WTC11 (cell line): ENCODE measurements around the gene AJM1. TPM values are rescaled to one million over a fixed set of nuclear protein-coding genes. Genes with fewer than 3 reads are reported as not detected.

Source experiments
- ATAC-seq: fragments of 200-7000 bp; cut with Tn5 transposase; 2 replicates; pipeline ENCODE4 v1.10.0; 2021; ENCODE audit warnings: mild to moderate bottlenecking, moderate library complexity
- CTCF ChIA-PET: fragments of 300-600 bp; sonication (Branson Sonifier 250); formaldehyde crosslinking; loops from one replicate; lab custom pipeline; 2021; ENCODE audit warnings: antibody characterized with exemption; lab: Charles Lee
- POLR2A ChIA-PET: fragments of 350-600 bp; sonication (Branson Sonifier 250); formaldehyde crosslinking; loops from one replicate; lab custom pipeline; 2021; ENCODE audit warnings: antibody characterized with exemption; lab: Charles Lee
- DNase-seq: peaks from one replicate; pipeline ENCODE4 v3.0.0; 2021; ENCODE audit warnings: low spot score
- H3K27ac Mint-ChIP-seq: 2 replicates; pipeline ENCODE4 v1.8.0; 2021; ENCODE audit warnings: mixed read lengths
- H3K27me3 Mint-ChIP-seq: 2 replicates; pipeline ENCODE4 v1.8.0; 2021; ENCODE audit warnings: low read depth, mild to moderate bottlenecking, moderate library complexity, mixed read lengths
- H3K36me3 Mint-ChIP-seq: 2 replicates; pipeline ENCODE4 v1.8.0; 2021; ENCODE audit warnings: mixed read lengths
- H3K4me1 Mint-ChIP-seq: 2 replicates; pipeline ENCODE4 v1.8.0; 2022; ENCODE audit warnings: mixed read lengths
- H3K4me3 Mint-ChIP-seq: 2 replicates; pipeline ENCODE4 v1.8.0; 2021; ENCODE audit warnings: mild to moderate bottlenecking, moderate library complexity, mixed read lengths
- H3K9me3 Mint-ChIP-seq: 2 replicates; pipeline ENCODE4 v1.8.0; 2021; ENCODE audit warnings: mixed read lengths
- ATF1 ChIP-seq: sonication (generic); formaldehyde crosslinking; IDR thresholded peaks from 2 replicates; pipeline ENCODE4 v1.8.1; 2023; ENCODE audit warnings: mild to moderate bottlenecking, moderate library complexity, missing genetic modification reagents
- GABPB1 ChIP-seq: sonication (generic); formaldehyde crosslinking; IDR thresholded peaks from 2 replicates; pipeline ENCODE4 v1.8.1; 2023; ENCODE audit warnings: mild to moderate bottlenecking, missing genetic modification reagents
- GRHL2 ChIP-seq: fragments of 250-450 bp; sonication (Bioruptor Pico); IDR thresholded peaks from 2 replicates; pipeline ENCODE4 v1.8.0; 2022; ENCODE audit warnings: mild to moderate bottlenecking, moderate library complexity; ENCODE audit not compliant: insufficient replicate concordance, severe bottlenecking
- HMGA2 ChIP-seq: fragments of 250-450 bp; sonication (Bioruptor Pico); IDR thresholded peaks from 2 replicates; pipeline ENCODE4 v1.4.0; 2021; ENCODE audit warnings: mild to moderate bottlenecking, moderate library complexity
- KAT7 ChIP-seq: sonication (generic); formaldehyde crosslinking; IDR thresholded peaks from 2 replicates; pipeline ENCODE4 v1.8.1; 2023; ENCODE audit warnings: missing genetic modification reagents, mild to moderate bottlenecking, borderline replicate concordance
- SMAD4 ChIP-seq: sonication (generic); formaldehyde crosslinking; IDR thresholded peaks from 2 replicates; pipeline ENCODE4 v1.8.0; 2022; ENCODE audit warnings: mild to moderate bottlenecking, missing genetic modification reagents
- TEAD1 ChIP-seq: sonication (generic); formaldehyde crosslinking; IDR thresholded peaks from 2 replicates; pipeline ENCODE4 v1.8.0; 2022; ENCODE audit warnings: mild to moderate bottlenecking, missing genetic modification reagents
- TEAD4 ChIP-seq: sonication (generic); formaldehyde crosslinking; IDR thresholded peaks from 2 replicates; pipeline ENCODE4 v1.8.0; 2022; ENCODE audit warnings: mild to moderate bottlenecking, missing genetic modification reagents
- ZNF317 ChIP-seq: sonication (generic); formaldehyde crosslinking; IDR thresholded peaks from 2 replicates; pipeline ENCODE4 v1.8.1; 2023; ENCODE audit warnings: low read depth, mild to moderate bottlenecking, moderate library complexity, missing genetic modification reagents, borderline replicate concordance
- ZNF416 ChIP-seq: fragments of 250-450 bp; sonication (Bioruptor Pico); IDR thresholded peaks from 2 replicates; pipeline ENCODE4 v1.9.0; 2021; ENCODE audit warnings: mild to moderate bottlenecking, inconsistent platforms
- total RNA-seq: library from RNA; stranded (reverse); gene quantifications from 3 replicates; pipeline ENCODE4 v1.2.3, GENCODE V29; 2021
- TF ChIP-seq, protein P1 (sequence below): sonication (generic); formaldehyde crosslinking; conservative IDR thresholded peaks from 2 replicates; pipeline ENCODE4 v1.8.1; 2023; ENCODE audit warnings: mild to moderate bottlenecking, low read depth, missing genetic modification reagents, moderate library complexity
- TF ChIP-seq, protein P2 (sequence below): fragments of 200-600 bp; IDR thresholded peaks from 2 replicates; pipeline ENCODE4 v1.8.0; 2022; ENCODE audit warnings: antibody characterized with exemption
- TF ChIP-seq, protein P3 (sequence below): sonication (generic); formaldehyde crosslinking; IDR thresholded peaks from 2 replicates; pipeline ENCODE4 v1.8.1; 2023; ENCODE audit warnings: mild to moderate bottlenecking, missing genetic modification reagents
- TF ChIP-seq, protein P4 (sequence below): sonication (generic); formaldehyde crosslinking; conservative IDR thresholded peaks from 2 replicates; pipeline ENCODE4 v1.8.1; 2022; ENCODE audit warnings: mild to moderate bottlenecking, missing genetic modification reagents
- TF ChIP-seq, protein P5 (sequence below): sonication (generic); formaldehyde crosslinking; IDR thresholded peaks from 2 replicates; pipeline ENCODE4 v1.8.0; 2022; ENCODE audit warnings: mild to moderate bottlenecking, missing genetic modification reagents
- TF ChIP-seq, protein P6 (sequence below): fragments of 250-450 bp; sonication (Bioruptor Pico); IDR thresholded peaks from 2 replicates; pipeline ENCODE4 v1.9.0; 2021; ENCODE audit warnings: moderate library complexity, mild to moderate bottlenecking, inconsistent platforms, borderline replicate concordance
- TF ChIP-seq, protein P7 (sequence below): sonication (generic); formaldehyde crosslinking; IDR thresholded peaks from 2 replicates; pipeline ENCODE4 v1.8.0; 2022; ENCODE audit warnings: missing genetic modification reagents
- TF ChIP-seq, protein P8 (sequence below): fragments of 250-450 bp; sonication (Bioruptor Pico); conservative IDR thresholded peaks from 2 replicates; pipeline ENCODE4 v1.9.0; 2021; ENCODE audit warnings: mild to moderate bottlenecking

The AJM1 gene
- total RNA-seq, 1 experiment from 2014 or later = 1.6 TPM

DNA sequence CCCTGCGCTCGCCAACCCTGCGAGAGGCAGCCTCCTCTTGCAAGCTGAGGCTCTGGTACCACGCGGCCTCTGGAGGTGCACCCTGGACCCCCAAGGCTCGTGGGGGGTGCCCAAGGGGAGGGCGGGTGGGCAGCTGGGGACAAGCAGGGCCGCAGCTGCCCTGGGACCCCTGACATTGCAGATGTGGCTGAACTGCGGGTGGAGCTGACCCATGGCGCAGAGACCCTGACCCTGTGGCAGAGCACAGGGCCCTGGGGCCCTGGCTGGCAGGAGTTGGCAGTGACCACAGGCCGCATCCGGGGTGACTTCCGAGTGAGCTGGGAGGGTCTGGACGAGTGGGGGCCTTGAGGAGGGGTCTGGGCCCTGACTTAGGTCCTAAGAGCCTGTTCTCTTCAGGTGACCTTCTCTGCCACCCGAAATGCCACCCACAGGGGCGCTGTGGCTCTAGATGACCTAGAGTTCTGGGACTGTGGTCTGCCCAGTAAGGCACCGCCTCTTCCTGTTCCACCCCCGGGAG lies 11.4 kb downstream of the AJM1 start:
- Mint-ChIP-seq H3K27ac (no peak overlapping the region), H3K4me1 (peaks cover 4% of the 10 kb centered on the region), H3K4me3 (no peak overlapping the region), H3K36me3 (peaks cover 2% of the 10 kb centered on the region; the same call in 1 of the 2 replicates), H3K27me3 (no peaks in the 10 kb centered on the region), H3K9me3 (no peaks in the 10 kb centered on the region)
- CTCF ChIA-PET = no interaction called here
- no peak for TF ChIP-seq SMAD4 (CRISPR knock-in tag)
- TF ChIP-seq, protein P1, sequence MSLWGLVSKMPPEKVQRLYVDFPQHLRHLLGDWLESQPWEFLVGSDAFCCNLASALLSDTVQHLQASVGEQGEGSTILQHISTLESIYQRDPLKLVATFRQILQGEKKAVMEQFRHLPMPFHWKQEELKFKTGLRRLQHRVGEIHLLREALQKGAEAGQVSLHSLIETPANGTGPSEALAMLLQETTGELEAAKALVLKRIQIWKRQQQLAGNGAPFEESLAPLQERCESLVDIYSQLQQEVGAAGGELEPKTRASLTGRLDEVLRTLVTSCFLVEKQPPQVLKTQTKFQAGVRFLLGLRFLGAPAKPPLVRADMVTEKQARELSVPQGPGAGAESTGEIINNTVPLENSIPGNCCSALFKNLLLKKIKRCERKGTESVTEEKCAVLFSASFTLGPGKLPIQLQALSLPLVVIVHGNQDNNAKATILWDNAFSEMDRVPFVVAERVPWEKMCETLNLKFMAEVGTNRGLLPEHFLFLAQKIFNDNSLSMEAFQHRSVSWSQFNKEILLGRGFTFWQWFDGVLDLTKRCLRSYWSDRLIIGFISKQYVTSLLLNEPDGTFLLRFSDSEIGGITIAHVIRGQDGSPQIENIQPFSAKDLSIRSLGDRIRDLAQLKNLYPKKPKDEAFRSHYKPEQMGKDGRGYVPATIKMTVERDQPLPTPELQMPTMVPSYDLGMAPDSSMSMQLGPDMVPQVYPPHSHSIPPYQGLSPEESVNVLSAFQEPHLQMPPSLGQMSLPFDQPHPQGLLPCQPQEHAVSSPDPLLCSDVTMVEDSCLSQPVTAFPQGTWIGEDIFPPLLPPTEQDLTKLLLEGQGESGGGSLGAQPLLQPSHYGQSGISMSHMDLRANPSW (CRISPR knock-in tag) = no peak
- TF ChIP-seq HMGA2 = no peak
- no peak for TF ChIP-seq TEAD1 (CRISPR knock-in tag)
- no peak for TF ChIP-seq ATF1
- TF ChIP-seq, protein P2, sequence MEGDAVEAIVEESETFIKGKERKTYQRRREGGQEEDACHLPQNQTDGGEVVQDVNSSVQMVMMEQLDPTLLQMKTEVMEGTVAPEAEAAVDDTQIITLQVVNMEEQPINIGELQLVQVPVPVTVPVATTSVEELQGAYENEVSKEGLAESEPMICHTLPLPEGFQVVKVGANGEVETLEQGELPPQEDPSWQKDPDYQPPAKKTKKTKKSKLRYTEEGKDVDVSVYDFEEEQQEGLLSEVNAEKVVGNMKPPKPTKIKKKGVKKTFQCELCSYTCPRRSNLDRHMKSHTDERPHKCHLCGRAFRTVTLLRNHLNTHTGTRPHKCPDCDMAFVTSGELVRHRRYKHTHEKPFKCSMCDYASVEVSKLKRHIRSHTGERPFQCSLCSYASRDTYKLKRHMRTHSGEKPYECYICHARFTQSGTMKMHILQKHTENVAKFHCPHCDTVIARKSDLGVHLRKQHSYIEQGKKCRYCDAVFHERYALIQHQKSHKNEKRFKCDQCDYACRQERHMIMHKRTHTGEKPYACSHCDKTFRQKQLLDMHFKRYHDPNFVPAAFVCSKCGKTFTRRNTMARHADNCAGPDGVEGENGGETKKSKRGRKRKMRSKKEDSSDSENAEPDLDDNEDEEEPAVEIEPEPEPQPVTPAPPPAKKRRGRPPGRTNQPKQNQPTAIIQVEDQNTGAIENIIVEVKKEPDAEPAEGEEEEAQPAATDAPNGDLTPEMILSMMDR = no peak
- no peak for TF ChIP-seq KAT7 (CRISPR knock-in tag)
- TF ChIP-seq, protein P3, sequence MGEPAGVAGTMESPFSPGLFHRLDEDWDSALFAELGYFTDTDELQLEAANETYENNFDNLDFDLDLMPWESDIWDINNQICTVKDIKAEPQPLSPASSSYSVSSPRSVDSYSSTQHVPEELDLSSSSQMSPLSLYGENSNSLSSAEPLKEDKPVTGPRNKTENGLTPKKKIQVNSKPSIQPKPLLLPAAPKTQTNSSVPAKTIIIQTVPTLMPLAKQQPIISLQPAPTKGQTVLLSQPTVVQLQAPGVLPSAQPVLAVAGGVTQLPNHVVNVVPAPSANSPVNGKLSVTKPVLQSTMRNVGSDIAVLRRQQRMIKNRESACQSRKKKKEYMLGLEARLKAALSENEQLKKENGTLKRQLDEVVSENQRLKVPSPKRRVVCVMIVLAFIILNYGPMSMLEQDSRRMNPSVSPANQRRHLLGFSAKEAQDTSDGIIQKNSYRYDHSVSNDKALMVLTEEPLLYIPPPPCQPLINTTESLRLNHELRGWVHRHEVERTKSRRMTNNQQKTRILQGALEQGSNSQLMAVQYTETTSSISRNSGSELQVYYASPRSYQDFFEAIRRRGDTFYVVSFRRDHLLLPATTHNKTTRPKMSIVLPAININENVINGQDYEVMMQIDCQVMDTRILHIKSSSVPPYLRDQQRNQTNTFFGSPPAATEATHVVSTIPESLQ = no peak
- no peak for TF ChIP-seq TEAD4 (CRISPR knock-in tag)
- TF ChIP-seq, protein P4, sequence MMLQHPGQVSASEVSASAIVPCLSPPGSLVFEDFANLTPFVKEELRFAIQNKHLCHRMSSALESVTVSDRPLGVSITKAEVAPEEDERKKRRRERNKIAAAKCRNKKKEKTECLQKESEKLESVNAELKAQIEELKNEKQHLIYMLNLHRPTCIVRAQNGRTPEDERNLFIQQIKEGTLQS (CRISPR knock-in tag) = no peak
- TF ChIP-seq, all 79 proteins: peak for 0
- POLR2A ChIA-PET = no interaction called here
- DNase-seq (peak; percentile 14), ATAC-seq (no peak)

DNA sequence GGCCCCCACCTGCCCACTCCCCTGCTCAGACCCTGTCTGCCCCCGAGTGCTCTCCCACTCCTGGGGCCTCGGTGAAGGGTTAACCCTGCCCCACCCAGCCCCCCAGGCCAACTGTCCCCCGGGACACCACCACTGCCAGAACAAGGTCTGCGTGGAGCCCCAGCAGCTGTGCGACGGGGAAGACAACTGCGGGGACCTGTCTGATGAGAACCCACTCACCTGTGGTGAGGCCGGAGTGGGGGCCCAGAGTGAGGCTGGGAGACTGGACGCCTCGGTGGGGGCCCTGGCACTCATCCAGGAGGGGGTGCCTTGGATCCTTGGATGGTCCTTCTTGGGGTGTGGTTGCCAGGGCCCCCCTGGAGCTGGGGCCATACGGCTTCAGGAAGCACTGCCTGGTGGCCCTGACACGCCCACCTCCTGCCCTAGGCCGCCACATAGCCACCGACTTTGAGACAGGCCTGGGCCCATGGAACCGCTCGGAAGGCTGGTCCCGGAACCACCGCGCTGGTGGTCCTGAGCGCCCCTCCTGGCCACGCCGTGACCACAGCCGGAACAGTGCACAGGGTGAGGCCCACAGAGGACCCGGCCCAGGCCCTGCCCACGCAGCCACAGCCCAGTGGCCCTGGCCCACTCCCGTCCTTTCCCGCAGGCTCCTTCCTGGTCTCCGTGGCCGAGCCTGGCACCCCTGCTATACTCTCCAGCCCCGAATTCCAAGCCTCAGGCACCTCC lies 12.0 kb downstream of the AJM1 start:
- ATAC-seq = no peak
- POLR2A ChIA-PET = no interaction called here
- peaks cover 2% of the 10 kb centered on the region; the same call in 1 of the 2 replicates for H3K36me3 Mint-ChIP-seq
- H3K9me3 Mint-ChIP-seq = no peaks in the 10 kb centered on the region
- TF ChIP-seq TEAD1 (CRISPR knock-in tag) = no peak
- TF ChIP-seq GABPB1 = no peak
- TF ChIP-seq, protein P5, sequence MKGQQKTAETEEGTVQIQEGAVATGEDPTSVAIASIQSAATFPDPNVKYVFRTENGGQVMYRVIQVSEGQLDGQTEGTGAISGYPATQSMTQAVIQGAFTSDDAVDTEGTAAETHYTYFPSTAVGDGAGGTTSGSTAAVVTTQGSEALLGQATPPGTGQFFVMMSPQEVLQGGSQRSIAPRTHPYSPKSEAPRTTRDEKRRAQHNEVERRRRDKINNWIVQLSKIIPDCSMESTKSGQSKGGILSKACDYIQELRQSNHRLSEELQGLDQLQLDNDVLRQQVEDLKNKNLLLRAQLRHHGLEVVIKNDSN (CRISPR knock-in tag) = no peak
- TF ChIP-seq ZNF317 (CRISPR knock-in tag) = no peak
- TF ChIP-seq, protein P6, sequence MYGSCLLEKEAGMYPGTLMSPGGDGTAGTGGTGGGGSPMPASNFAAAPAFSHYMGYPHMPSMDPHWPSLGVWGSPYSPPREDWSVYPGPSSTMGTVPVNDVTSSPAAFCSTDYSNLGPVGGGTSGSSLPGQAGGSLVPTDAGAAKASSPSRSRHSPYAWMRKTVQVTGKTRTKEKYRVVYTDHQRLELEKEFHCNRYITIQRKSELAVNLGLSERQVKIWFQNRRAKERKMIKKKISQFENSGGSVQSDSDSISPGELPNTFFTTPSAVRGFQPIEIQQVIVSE (CRISPR knock-in tag) = no peak
- TF ChIP-seq, protein P7, sequence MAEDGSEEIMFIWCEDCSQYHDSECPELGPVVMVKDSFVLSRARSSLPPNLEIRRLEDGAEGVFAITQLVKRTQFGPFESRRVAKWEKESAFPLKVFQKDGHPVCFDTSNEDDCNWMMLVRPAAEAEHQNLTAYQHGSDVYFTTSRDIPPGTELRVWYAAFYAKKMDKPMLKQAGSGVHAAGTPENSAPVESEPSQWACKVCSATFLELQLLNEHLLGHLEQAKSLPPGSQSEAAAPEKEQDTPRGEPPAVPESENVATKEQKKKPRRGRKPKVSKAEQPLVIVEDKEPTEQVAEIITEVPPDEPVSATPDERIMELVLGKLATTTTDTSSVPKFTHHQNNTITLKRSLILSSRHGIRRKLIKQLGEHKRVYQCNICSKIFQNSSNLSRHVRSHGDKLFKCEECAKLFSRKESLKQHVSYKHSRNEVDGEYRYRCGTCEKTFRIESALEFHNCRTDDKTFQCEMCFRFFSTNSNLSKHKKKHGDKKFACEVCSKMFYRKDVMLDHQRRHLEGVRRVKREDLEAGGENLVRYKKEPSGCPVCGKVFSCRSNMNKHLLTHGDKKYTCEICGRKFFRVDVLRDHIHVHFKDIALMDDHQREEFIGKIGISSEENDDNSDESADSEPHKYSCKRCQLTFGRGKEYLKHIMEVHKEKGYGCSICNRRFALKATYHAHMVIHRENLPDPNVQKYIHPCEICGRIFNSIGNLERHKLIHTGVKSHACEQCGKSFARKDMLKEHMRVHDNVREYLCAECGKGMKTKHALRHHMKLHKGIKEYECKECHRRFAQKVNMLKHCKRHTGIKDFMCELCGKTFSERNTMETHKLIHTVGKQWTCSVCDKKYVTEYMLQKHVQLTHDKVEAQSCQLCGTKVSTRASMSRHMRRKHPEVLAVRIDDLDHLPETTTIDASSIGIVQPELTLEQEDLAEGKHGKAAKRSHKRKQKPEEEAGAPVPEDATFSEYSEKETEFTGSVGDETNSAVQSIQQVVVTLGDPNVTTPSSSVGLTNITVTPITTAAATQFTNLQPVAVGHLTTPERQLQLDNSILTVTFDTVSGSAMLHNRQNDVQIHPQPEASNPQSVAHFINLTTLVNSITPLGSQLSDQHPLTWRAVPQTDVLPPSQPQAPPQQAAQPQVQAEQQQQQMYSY = no peak
- TF ChIP-seq, protein P8, sequence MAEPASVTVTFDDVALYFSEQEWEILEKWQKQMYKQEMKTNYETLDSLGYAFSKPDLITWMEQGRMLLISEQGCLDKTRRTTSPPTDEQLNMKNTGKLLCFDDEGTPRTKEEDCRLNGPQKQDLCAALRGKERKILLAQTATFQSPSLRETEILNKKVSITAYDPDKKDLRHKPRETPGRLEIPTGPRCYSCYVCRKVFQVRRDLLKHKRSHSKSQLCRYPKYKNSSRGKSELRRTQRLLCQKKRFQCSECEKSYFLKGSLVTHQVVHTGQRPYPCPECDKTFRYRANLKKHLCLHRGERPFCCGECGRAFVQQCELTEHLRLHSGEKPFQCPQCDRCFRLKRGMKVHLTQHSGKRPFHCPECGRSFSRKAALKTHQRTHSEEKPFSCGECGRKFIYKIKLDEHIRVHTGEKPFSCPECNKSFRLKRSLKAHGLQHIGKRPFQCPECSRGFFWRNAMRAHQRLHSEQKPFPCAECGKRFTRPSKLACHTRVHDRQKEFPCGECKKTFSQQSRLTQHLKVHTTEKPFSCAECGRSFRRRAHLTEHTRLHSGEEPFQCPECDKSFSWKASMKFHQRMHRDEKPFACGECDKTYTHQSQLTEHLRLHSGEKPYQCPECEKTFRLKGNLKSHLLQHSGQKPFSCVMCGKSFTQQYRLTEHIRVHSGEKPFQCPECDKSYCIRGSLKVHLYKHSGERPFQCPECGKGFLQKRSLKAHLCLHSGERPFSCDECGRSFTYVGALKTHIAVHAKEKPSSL (CRISPR knock-in tag) = no peak
- no peak for TF ChIP-seq GRHL2 (CRISPR knock-in tag)
- no peak for TF ChIP-seq ZNF416
- TF ChIP-seq, all 79 proteins: peak for 0
- Mint-ChIP-seq H3K4me3 (no peak overlapping the region), H3K27ac (no peak overlapping the region), H3K27me3 (no peaks in the 10 kb centered on the region), H3K4me1 (peaks cover 4% of the 10 kb centered on the region)
- peak; percentile 26 for DNase-seq
- CTCF ChIA-PET = interaction anchor here (1.4 kb wide), 1 partner anchor 175 kb away, joined by 5 read pairs; no protein-coding TSS in a partner anchor
